HG02973 (cell line): Measurements from ENCODE around the gene RYK.

Experiments
- ATAC-seq: cut with Tn5 transposase; IDR thresholded peaks from one replicate; pipeline ENCODE4 v1.9.1; 2021; ENCODE audit warnings: moderate library complexity; ENCODE audit not compliant: unreplicated experiment

RYK gene

GRCh38 chr3:134155446-134155845 is 95.2 kb downstream of the RYK start:
- ATAC-seq: no peak

- no peak for ATAC-seq
Observed at GRCh38 chr3:134153761-134154160, 96.9 kb downstream of the RYK start.

GRCh38 chr3:134150476-134150875 is 100.2 kb downstream of the RYK start:
- ATAC-seq: no peak

- no peak for ATAC-seq
Observed at GRCh38 chr3:134149286-134149685, 101.4 kb downstream of the RYK start.

GRCh38 chr3:134148534-134148933 is 102.1 kb downstream of the RYK start:
- no peak for ATAC-seq

- no peak for ATAC-seq
Observed at GRCh38 chr3:134147411-134147810, 103.2 kb downstream of the RYK start.

GRCh38 chr3:134146666-134147065 is 104.0 kb downstream of the RYK start:
- ATAC-seq: no peak

GRCh38 chr3:134145183-134145582 is 105.5 kb downstream of the RYK start:
- ATAC-seq: no peak

GRCh38 chr3:134144694-134145093 is 106.0 kb downstream of the RYK start:
- no peak for ATAC-seq

GRCh38 chr3:134143828-134144401 is 106.7 kb downstream of the RYK start:
- ATAC-seq: no peak

GRCh38 chr3:134136604-134137003 is 114.1 kb downstream of the RYK start:
- ATAC-seq: no peak

- ATAC-seq: no peak
Observed at GRCh38 chr3:134134698-134135415, 115.8 kb downstream of the RYK start.

GRCh38 chr3:134134240-134134639 is 116.4 kb downstream of the RYK start:
- ATAC-seq: no peak

GRCh38 chr3:134132961-134133360 is 117.7 kb downstream of the RYK start:
- ATAC-seq: no peak

- no peak for ATAC-seq
Observed at GRCh38 chr3:134126153-134126552, 124.5 kb downstream of the RYK start.

- ATAC-seq: no peak
Observed at GRCh38 chr3:134114726-134115125, 135.9 kb downstream of the RYK start.

- no peak for ATAC-seq
Observed at GRCh38 chr3:134111616-134112015, 139.0 kb downstream of the RYK start.

GRCh38 chr3:134110963-134111362 is 139.7 kb downstream of the RYK start:
- ATAC-seq: no peak
